H1 (cell line): ENCODE data around the gene CBLC. TPM values are rescaled to one million over a fixed set of nuclear protein-coding genes. Genes with fewer than 3 reads are reported as not detected.

Experiments
- ASH2L ChIP-seq: fragments of 200-600, 300-600 bp; sonication (generic); IDR thresholded peaks from one replicate; pipeline ENCODE4 v1.7.1; 2017; ENCODE audit warnings: low read length
- ATF2 ChIP-seq: IDR thresholded peaks from 2 replicates; pipeline ENCODE4 v1.6.1; 2012; ENCODE audit warnings: low read length, inconsistent platforms
- CBX8 ChIP-seq: fragments of 300-800, 300-1000 bp; sonication (generic); IDR thresholded peaks from 2 replicates; pipeline ENCODE4 v1.7.1; 2016; ENCODE audit warnings: low read depth, low read length, borderline replicate concordance
- CTBP2 ChIP-seq: IDR thresholded peaks from 2 replicates; pipeline ENCODE4 v1.7.0; 2011; ENCODE audit warnings: borderline replicate concordance, mild to moderate bottlenecking, moderate library complexity, mixed read lengths, low read length; ENCODE audit not compliant: insufficient read depth, insufficient read length
- CTCF ChIP-seq, 3 experiments: IDR thresholded peaks; 1 replicate in 2 of 3; 2 replicates in 1 of 3; pipeline versions ENCODE4 v1.5.1 to v1.6.1; 2011; ENCODE audit warnings: low read length in 3 of 3, mild to moderate bottlenecking in 3 of 3, inconsistent platforms in 2 of 3, low read depth in 1 of 3, moderate library complexity in 1 of 3; ENCODE audit not compliant: insufficient read depth in 1 of 3; ENCODE audit errors: control extremely low read depth in 1 of 3
- HDAC2 ChIP-seq, 2 experiments: fragments of 300-600 bp in 1 of 2; sonication (generic) in 1 of 2; IDR thresholded peaks; 2 replicates each; pipeline ENCODE4 v1.6.1; 2011 to 2012; ENCODE audit warnings: low read depth in 2 of 2, low read length in 2 of 2, mild to moderate bottlenecking in 2 of 2, moderate library complexity in 2 of 2, borderline replicate concordance in 1 of 2, inconsistent platforms in 1 of 2
- HDAC6 ChIP-seq: IDR thresholded peaks from one replicate; pipeline ENCODE4 v1.7.1; 2012; ENCODE audit warnings: low read depth, mild to moderate bottlenecking, inconsistent platforms, low read length, moderate library complexity
- JUND ChIP-seq: IDR thresholded peaks from 2 replicates; pipeline ENCODE4 v1.6.1; 2011; ENCODE audit warnings: mild to moderate bottlenecking, improper control_type of control experiment, low read length
- KDM1A ChIP-seq: fragments of 200-600, 300-600 bp; sonication (generic); IDR thresholded peaks from 2 replicates; pipeline ENCODE4 v1.7.1; 2016; ENCODE audit warnings: mild to moderate bottlenecking, low read length, borderline replicate concordance
- POLR2A ChIP-seq, 2 experiments: IDR thresholded peaks; 1 replicate in 1 of 2; 2 replicates in 1 of 2; pipeline ENCODE4 v1.6.1; 2011; ENCODE audit warnings: low read depth in 2 of 2, low read length in 2 of 2, mild to moderate bottlenecking in 2 of 2; ENCODE audit errors: control extremely low read depth in 1 of 2
- POLR2AphosphoS5 ChIP-seq: IDR thresholded peaks from 2 replicates; pipeline ENCODE4 v1.6.1; 2011; ENCODE audit warnings: low read depth, low read length
- POU5F1 ChIP-seq: IDR thresholded peaks from 2 replicates; pipeline ENCODE4 v1.6.1; 2011; ENCODE audit warnings: low read depth, mild to moderate bottlenecking, low read length, moderate library complexity
- RAD21 ChIP-seq, 2 experiments: IDR thresholded peaks in 1 of 2; conservative IDR thresholded peaks in 1 of 2; 2 replicates each; pipeline ENCODE4 v1.6.1; 2011; ENCODE audit warnings: low read depth in 2 of 2, low read length in 2 of 2, improper control_type of control experiment in 1 of 2, inconsistent platforms in 1 of 2, mild to moderate bottlenecking in 1 of 2, moderate library complexity in 1 of 2
- RFX5 ChIP-seq: IDR thresholded peaks from 2 replicates; pipeline ENCODE4 v1.6.1; 2011; ENCODE audit warnings: low read depth, low read length, improper control_type of control experiment, borderline replicate concordance
- SAP30 ChIP-seq: fragments of 300-600 bp; sonication (generic); IDR thresholded peaks from 2 replicates; pipeline ENCODE4 v1.7.1; 2012; ENCODE audit warnings: low read length, moderate library complexity, mild to moderate bottlenecking, inconsistent platforms; ENCODE audit not compliant: insufficient read depth, insufficient replicate concordance
- SP1 ChIP-seq: IDR thresholded peaks from 2 replicates; pipeline ENCODE4 v1.6.1; 2011; ENCODE audit warnings: low read depth, low read length
- SP2 ChIP-seq: IDR thresholded peaks from 2 replicates; pipeline ENCODE4 v1.6.1; 2012; ENCODE audit warnings: mild to moderate bottlenecking, low read length, inconsistent platforms
- SP4 ChIP-seq: IDR thresholded peaks from 2 replicates; pipeline ENCODE4 v1.6.1; 2012; ENCODE audit warnings: low read length, inconsistent platforms
- TAF1 ChIP-seq: IDR thresholded peaks from 2 replicates; pipeline ENCODE4 v1.6.1; 2011; ENCODE audit warnings: mild to moderate bottlenecking, low read depth, low read length
- ZNF274 ChIP-seq: IDR thresholded peaks from 2 replicates; pipeline ENCODE4 v1.7.0; 2012; ENCODE audit warnings: low read length, borderline replicate concordance; ENCODE audit errors: extremely low read depth
- polyA plus RNA-seq, 7 experiments: library from polyadenylated mRNA; depleted of rRNA in 3 of 7; stranded (reverse) in 5 of 7; unstranded in 2 of 7; fragments of >200 nt in 5 of 7; fragments of 200-250 nt in 2 of 7; gene quantifications; 1 replicate in 5 of 7; 2 replicates in 1 of 7; 4 replicates in 1 of 7; pipeline versions ENCODE4 v1.2.1 to v1.2.3, GENCODE V29; 2011 to 2013; ENCODE audit warnings: missing spikeins in 2 of 7, mixed read lengths in 2 of 7
- total RNA-seq: library from RNA; stranded (reverse); fragmentation: NEBNext Ultra II Directional; extraction: Animal tissue kit (Norgen Biotek cat#: 25700); gene quantifications from 2 replicates; pipeline ENCODE4 v1.2.1, GENCODE V29; 2021

Gene CBLC
- total and polyA plus RNA-seq, 2 of the 8 experiments (the other 6 are each of a cell fraction or from before 2014, with no cell fraction given) = 17.4 to 35.7 TPM

- no peak; a peak in 1 of 4 replicates for TF ChIP-seq RAD21 (IDR thresholded peaks at IDR 0.05 in 1 of 2, conservative IDR thresholded peaks at IDR 0.05 in 1 of 2; ENCODE audit: low read depth in 2 of 2, low read length in 2 of 2)
- TF ChIP-seq POU5F1 = no peak
- peak; percentile 27 for TF ChIP-seq ASH2L
- no peak for TF ChIP-seq POLR2AphosphoS5
- no peak for TF ChIP-seq SAP30
- TF ChIP-seq KDM1A = no peak
- TF ChIP-seq CTBP2 = peak; percentile 92
- no peak for TF ChIP-seq CBX8
- no peak; the same call in 1 of the 2 replicates for TF ChIP-seq SP4
- no peak for TF ChIP-seq TAF1
- TF ChIP-seq ZNF274 = no peak
- no peak for TF ChIP-seq SP1
- no peak for TF ChIP-seq ATF2
- no peak for TF ChIP-seq POLR2A (IDR thresholded peaks at IDR 0.05; ENCODE audit: control extremely low read depth in 1 of 2, low read depth in 2 of 2, low read length in 2 of 2)
- no peak for TF ChIP-seq SP2
- no peak for TF ChIP-seq RFX5
- no peak for TF ChIP-seq JUND
- TF ChIP-seq HDAC2 (IDR thresholded peaks at IDR 0.05; ENCODE audit: borderline replicate concordance in 1 of 2, low read depth in 2 of 2, low read length in 2 of 2) = no peak
- TF ChIP-seq HDAC6 = no peak
- TF ChIP-seq CTCF (IDR thresholded peaks at IDR 0.05; ENCODE audit: control extremely low read depth in 1 of 3, insufficient read depth in 1 of 3, low read depth in 1 of 3, low read length in 3 of 3) = peak in 2 of 3 experiments; percentile 4 to 17; a peak in 2 of 4 replicates
Measured at GRCh38 chr19:44757735-44758505, 19.8 kb upstream of the CBLC start (continued).
